ENCODE measurements around the gene APPBP2. TPM values are rescaled to one million over a fixed set of nuclear protein-coding genes. Genes with fewer than 3 reads are reported as not detected.

APPBP2 gene
- total RNA-seq, 1 experiment from 2014 or later: 25.8 TPM

- Histone ChIP-seq H3K36me3 (ENCODE audit: control insufficient read depth, insufficient read depth, low read length) (peaks cover 4% of the 10 kb centered on the region; the same call in 1 of the 2 replicates), H3K27ac (ENCODE audit: low read length) (no peak overlapping the region), H3K4me3 (ENCODE audit: low read depth in 2 of 2, low read length in 2 of 2) (no peak overlapping the region), H3K4me1 (ENCODE audit: control insufficient read depth, insufficient read depth, low read length) (no peaks in the 10 kb centered on the region), H3K9me3 (ENCODE audit: control insufficient read depth, insufficient read depth, low read depth, low read length) (no peaks in the 10 kb centered on the region), H3K27me3 (ENCODE audit: control insufficient read depth, insufficient read depth, low read length) (no peaks in the 10 kb centered on the region)
- DNase-seq (ENCODE audit: low read depth, low spot score) (no peak), ATAC-seq (no peak)
- in situ Hi-C loops (cut with HindIII; ENCODE audit: low pct_unique_long_range_greater_than_20kb, low sequenced_read_pairs) (no loop called here), intact Hi-C loops (cut with micrococcal nuclease; ENCODE audit: unreplicated experiment) (no loop called here)
- ChIA-PET POLR2A (no interaction called here), CTCF (no interaction called here)
- TF ChIP-seq SIN3A (IDR thresholded peaks at IDR 0.05; ENCODE audit: borderline replicate concordance, insufficient read depth, low read depth, low read length) (no peak), TCF7L2 (IDR thresholded peaks at IDR 0.05; ENCODE audit: low read depth, low read length) (no peak), POLR2AphosphoS5 (IDR thresholded peaks at IDR 0.05; ENCODE audit: low read depth, low read length) (no peak)
- BruUV-seq (replicated peaks): no TSS peak
Observed at GRCh38 chr17:60451071-60451470, 75.0 kb downstream of the APPBP2 start.

DNA sequence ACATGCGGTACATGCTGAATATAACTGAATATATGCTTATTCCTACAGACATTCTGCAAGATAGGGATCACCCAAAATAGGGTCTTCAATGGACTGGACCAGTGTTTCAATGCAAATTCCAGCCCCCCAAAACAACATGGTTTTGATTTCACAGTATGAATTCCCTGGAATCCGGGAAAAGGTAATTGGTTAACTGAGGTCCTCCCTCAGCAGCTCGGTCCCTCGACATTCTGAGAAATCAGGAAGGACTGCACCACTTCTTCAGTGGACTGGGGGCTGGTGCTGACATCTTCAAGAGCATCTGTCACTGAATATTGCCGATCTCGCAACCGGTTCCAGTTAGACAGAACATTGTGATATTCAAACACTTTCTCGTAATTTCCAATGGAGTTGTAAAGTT lies 78.7 kb downstream of the APPBP2 start:
- no peak overlapping the region for H3K4me3 ChIP-seq (ENCODE audit: low read depth in 2 of 2, low read length in 2 of 2)
- H3K27me3 ChIP-seq (ENCODE audit: control insufficient read depth, insufficient read depth, low read length): no peaks in the 10 kb centered on the region
- peaks cover 7% of the 10 kb centered on the region; the same call in 1 of the 2 replicates for H3K36me3 ChIP-seq (ENCODE audit: control insufficient read depth, insufficient read depth, low read length)
- DNase-seq (ENCODE audit: low read depth, low spot score): no peak
- H3K9me3 ChIP-seq (ENCODE audit: control insufficient read depth, insufficient read depth, low read depth, low read length): no peaks in the 10 kb centered on the region
- ChIA-PET POLR2A (no interaction called here), CTCF (no interaction called here)
- no peak overlapping the region for H3K27ac ChIP-seq (ENCODE audit: low read length)
- no TSS peak for BruUV-seq (replicated peaks)
- intact Hi-C loops (cut with micrococcal nuclease; ENCODE audit: unreplicated experiment): no loop called here
- TF ChIP-seq POLR2AphosphoS5 (IDR thresholded peaks at IDR 0.05; ENCODE audit: low read depth, low read length) (no peak), REST (IDR thresholded peaks at IDR 0.05; ENCODE audit: insufficient read depth in 1 of 2, low read depth in 2 of 2, low read length in 1 of 2) (no peak), CTCF (IDR thresholded peaks at IDR 0.05) (no peak), SIN3A (IDR thresholded peaks at IDR 0.05; ENCODE audit: borderline replicate concordance, insufficient read depth, low read depth, low read length) (no peak), TCF7L2 (IDR thresholded peaks at IDR 0.05; ENCODE audit: low read depth, low read length) (no peak)
- no peaks in the 10 kb centered on the region for H3K4me1 ChIP-seq (ENCODE audit: control insufficient read depth, insufficient read depth, low read length)
- in situ Hi-C loops (cut with HindIII; ENCODE audit: low pct_unique_long_range_greater_than_20kb, low sequenced_read_pairs): no loop called here
- ATAC-seq: no peak

DNA sequence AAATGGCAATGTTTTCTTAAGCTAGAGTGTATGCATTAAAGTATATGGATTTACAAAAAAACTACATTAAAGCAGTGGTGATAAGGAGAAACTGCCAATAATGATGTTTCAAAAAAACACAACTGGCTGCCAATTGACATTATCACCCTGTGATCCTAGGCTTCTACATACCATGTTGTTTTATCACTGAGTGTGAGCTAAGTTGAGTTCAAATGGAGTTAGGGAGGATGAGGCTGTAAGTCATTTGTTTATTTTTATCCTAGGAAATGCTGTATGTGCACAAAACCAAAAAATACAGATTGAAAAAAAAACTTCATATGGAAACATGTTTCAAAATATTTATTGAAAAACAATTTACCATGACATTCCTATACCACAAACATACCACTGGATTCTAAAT lies 80.9 kb downstream of the APPBP2 start:
- BruUV-seq (replicated peaks): no TSS peak
- Histone ChIP-seq H3K9me3 (ENCODE audit: control insufficient read depth, insufficient read depth, low read depth, low read length) (no peaks in the 10 kb centered on the region), H3K4me1 (ENCODE audit: control insufficient read depth, insufficient read depth, low read length) (no peaks in the 10 kb centered on the region), H3K4me3 (ENCODE audit: low read depth in 2 of 2, low read length in 2 of 2) (no peak overlapping the region), H3K27me3 (ENCODE audit: control insufficient read depth, insufficient read depth, low read length) (no peaks in the 10 kb centered on the region), H3K36me3 (ENCODE audit: control insufficient read depth, insufficient read depth, low read length) (peaks cover 7% of the 10 kb centered on the region; the same call in 1 of the 2 replicates), H3K27ac (ENCODE audit: low read length) (no peak overlapping the region)
- ATAC-seq: no peak
- no peak for DNase-seq (ENCODE audit: low read depth, low spot score)
- ChIA-PET CTCF (no interaction called here), POLR2A (no interaction called here)
- intact Hi-C loops (cut with micrococcal nuclease; ENCODE audit: unreplicated experiment) (no loop called here), in situ Hi-C loops (cut with HindIII; ENCODE audit: low pct_unique_long_range_greater_than_20kb, low sequenced_read_pairs) (no loop called here)
- TF ChIP-seq POLR2AphosphoS5 (IDR thresholded peaks at IDR 0.05; ENCODE audit: low read depth, low read length): no peak
- no peak for TF ChIP-seq SIN3A (IDR thresholded peaks at IDR 0.05; ENCODE audit: borderline replicate concordance, insufficient read depth, low read depth, low read length)
- TF ChIP-seq TCF7L2 (IDR thresholded peaks at IDR 0.05; ENCODE audit: low read depth, low read length): no peak
- no peak for TF ChIP-seq REST (IDR thresholded peaks at IDR 0.05; ENCODE audit: insufficient read depth in 1 of 2, low read depth in 2 of 2, low read length in 1 of 2)
- no peak for TF ChIP-seq CTCF (IDR thresholded peaks at IDR 0.05)
